GM21423 (cell line): ENCODE measurements around the gene SLC22A1.
"Not testable (repeated sequence)": the region's sequence is repeated elsewhere in the genome, so short reads cannot be mapped to it uniquely, and the experiment has no call there.

Experiments
- ATAC-seq: cut with Tn5 transposase; IDR thresholded peaks from one replicate; pipeline ENCODE4 v1.9.1; 2021; ENCODE audit warnings: mild to moderate bottlenecking, moderate library complexity; ENCODE audit not compliant: unreplicated experiment

SLC22A1 gene

GRCh38 chr6:160093061-160093460, 28.6 kb upstream of the SLC22A1 start:
- no peak for ATAC-seq

- no peak for ATAC-seq
Observed at GRCh38 chr6:160093946-160094345, 27.7 kb upstream of the SLC22A1 start.

- no peak for ATAC-seq
Observed at GRCh38 chr6:160095146-160095845, 26.3 kb upstream of the SLC22A1 start.

GRCh38 chr6:160101277-160102205, 20.1 kb upstream of the SLC22A1 start:
- no peak for ATAC-seq

- no peak for ATAC-seq
Observed at GRCh38 chr6:160102399-160102798, 19.2 kb upstream of the SLC22A1 start.

- no peak for ATAC-seq
Observed at GRCh38 chr6:160102956-160103824, 18.4 kb upstream of the SLC22A1 start.

- no peak for ATAC-seq
Observed at GRCh38 chr6:160103825-160104100, 17.9 kb upstream of the SLC22A1 start.

GRCh38 chr6:160104821-160105517, 16.6 kb upstream of the SLC22A1 start:
- no peak for ATAC-seq

GRCh38 chr6:160106010-160106409, 15.6 kb upstream of the SLC22A1 start:
- no peak for ATAC-seq

- ATAC-seq: no peak
Observed at GRCh38 chr6:160106701-160107100, 14.9 kb upstream of the SLC22A1 start.

- no peak for ATAC-seq
Observed at GRCh38 chr6:160108077-160108476, 13.5 kb upstream of the SLC22A1 start.

- no peak for ATAC-seq
Observed at GRCh38 chr6:160110586-160111123, 11.0 kb upstream of the SLC22A1 start.

GRCh38 chr6:160111806-160112205, 9.8 kb upstream of the SLC22A1 start:
- no peak for ATAC-seq

- ATAC-seq: no peak
Observed at GRCh38 chr6:160112628-160113299, 8.9 kb upstream of the SLC22A1 start.

- not testable (repeated sequence) for ATAC-seq
Observed at GRCh38 chr6:160114536-160114935, 7.1 kb upstream of the SLC22A1 start.

- no peak for ATAC-seq
Observed at GRCh38 chr6:160115421-160115820, 6.2 kb upstream of the SLC22A1 start.

GRCh38 chr6:160116411-160116810, 5.2 kb upstream of the SLC22A1 start:
- ATAC-seq: no peak

GRCh38 chr6:160117137-160117536, 4.5 kb upstream of the SLC22A1 start:
- ATAC-seq: no peak

GRCh38 chr6:160118620-160119229, 2.9 kb upstream of the SLC22A1 start:
- no peak for ATAC-seq
